Stimulated activated naive CD4-positive, alpha-beta T cell (primary cell): ENCODE data around the gene DIAPH3.

ENCODE experiments used
- DNase-seq, 6 experiments: peaks; one replicate each; lab custom pipeline; 2025; lab: John Stamatoyannopoulos, UW

Gene DIAPH3

GRCh38 chr13:59873856-59874255, 289.9 kb downstream of the DIAPH3 start:
- DNase-seq = no peak

- DNase-seq = no peak
These were observed 290.4 kb downstream of the DIAPH3 start for GRCh38 chr13:59873309-59873708.

DNA sequence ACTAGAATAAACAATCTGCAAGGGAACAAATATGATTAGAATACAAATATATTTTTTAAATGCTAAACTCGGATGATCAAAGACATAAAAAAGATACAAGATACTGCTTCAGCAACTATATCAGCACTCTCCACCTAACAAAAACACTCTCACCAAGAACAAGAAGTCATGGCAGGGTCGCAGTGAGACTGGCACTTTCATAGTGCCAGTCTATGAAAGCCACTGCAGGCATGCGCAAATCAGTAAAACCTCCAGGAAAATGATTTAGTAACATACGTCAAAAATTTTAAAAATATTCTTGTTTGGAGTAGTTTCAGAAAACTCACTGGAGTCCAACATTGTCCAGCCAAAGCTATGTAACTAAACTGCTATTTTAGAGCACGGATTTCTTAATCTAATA, 295.9 kb downstream of the DIAPH3 start:
- no peak for DNase-seq

DNA sequence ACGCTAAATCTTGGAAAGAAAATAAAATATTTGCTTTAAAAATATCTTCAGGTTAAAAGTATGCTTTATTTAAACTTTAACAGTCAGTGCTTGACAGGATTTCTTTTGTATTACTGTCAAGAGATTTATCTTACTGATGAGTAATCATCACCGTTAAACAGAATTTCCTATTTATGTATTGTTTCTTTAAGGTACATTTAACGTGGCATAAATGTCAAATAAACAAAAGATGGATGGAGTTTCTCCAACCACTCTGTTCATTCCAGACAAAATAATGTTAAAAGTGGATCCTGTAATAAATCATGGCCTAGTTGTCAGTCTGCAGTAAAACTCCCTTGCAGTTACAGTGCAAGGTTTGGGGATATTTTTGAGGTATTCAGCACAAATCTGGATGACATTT, 298.3 kb downstream of the DIAPH3 start:
- DNase-seq = no peak

GRCh38 chr13:59863621-59864020, 300.1 kb downstream of the DIAPH3 start:
- DNase-seq = no peak

DNA sequence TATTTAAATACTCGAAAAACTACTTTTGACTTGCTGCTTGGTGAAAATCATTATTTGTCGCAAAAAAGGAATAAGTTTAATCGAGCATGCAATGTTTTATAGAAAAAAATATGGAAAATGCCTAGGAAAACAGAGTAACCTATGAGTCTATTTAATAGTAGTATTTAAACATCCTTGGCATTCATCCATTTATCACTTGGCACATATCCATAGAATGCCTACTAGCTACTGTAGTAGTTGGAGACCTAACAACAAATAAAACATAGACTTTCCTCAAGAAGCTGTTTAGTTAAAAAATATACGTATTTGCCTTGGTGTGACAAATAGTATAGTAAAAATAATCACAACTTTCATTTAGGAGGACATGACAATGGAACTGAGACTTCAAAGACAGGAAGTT, 302.1 kb downstream of the DIAPH3 start:
- no peak for DNase-seq

- no peak for DNase-seq
These were observed 307.4 kb downstream of the DIAPH3 start for GRCh38 chr13:59856281-59856810.

DNA sequence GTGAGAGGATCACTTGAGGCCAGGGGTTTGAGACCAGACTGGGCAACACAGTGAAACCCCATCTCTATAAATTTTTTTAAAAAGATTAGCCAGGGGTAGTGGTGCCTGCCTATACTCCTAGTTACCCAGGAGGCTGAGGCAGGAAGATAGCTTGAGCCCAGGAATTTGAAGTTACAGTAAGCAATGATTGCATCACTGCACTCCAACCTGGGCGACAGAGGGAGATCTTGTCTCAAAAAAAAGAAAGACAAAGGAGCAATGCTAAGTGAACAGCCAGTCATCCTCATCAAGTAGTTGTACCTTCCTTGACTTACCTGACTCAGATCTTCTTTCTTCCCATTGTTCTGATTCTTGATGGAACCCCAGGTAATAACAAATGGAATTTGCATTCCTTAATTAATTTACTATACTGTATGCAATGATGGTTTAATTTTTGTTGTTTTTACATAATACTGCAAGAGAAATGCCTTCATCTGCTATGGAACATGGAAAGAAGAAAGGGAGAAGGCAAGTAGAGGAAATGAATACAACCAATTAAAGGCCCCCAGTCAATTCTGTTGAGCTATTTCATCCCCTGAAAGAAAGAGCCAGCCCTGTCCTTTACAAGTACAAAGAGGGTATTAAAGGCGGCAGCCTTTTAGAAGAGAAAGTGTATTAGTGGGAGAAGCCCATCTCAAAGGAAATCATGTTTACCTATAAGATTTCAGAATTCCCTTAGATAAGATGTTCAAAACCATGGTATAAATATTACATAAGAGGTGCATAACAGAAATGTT, 316.7 kb downstream of the DIAPH3 start:
- DNase-seq = no peak

DNA sequence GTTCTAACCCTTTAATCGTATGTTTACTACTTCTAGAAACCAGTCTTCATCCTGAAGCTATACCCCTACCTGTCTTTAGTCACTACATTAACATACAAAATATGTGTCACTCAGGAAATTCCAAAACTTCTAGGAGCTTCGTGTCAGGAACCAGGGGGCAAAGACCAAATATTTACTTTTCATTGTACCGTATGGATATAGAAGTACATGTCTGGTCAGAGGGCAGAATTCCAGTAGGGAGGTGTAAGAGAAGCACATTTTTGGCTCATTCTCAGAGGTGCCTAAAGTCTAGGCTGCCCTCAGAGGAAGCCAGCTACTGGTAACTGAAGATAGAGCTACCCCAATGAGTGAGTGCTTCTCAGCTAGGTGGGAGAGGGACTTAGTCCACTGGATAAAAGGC, 320.7 kb downstream of the DIAPH3 start:
- no peak for DNase-seq

DNA sequence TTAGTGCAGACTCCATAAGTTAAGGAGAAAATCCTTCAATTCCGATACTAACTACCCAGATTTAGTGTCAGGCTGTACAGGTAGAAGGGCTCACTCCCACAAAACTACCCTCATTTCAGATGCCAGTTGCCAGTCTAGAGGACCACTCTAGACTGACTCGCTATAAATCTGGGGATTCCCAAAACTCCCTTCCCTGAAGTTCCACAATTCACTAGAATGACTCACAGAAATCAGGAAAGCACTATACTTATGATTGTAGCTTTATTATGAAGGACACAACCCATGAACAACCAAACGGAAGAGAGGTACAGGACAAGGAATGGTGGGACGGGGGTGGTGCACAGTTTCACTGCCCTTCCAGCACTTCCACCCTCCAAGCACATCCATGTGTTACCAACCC, 321.2 kb downstream of the DIAPH3 start:
- no peak for DNase-seq

DNA sequence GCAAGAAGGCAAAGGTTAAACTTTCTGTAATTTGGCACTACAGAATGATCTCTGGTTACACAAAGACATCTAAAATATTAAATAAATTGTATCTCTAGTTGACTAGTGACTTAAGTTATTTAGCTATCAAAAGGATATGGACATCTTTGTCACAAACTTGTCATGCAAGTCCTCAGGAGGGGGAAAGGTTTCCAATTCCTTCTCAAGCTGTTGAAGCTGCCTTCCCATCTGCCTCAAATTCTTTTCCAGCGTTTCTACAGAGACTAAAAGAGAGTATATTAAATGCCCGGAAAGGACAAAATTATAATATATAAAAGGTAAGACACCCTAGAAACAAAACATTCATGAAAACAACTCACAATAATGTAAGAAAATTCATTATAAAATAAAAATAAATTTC, 324.5 kb downstream of the DIAPH3 start:
- no peak for DNase-seq

DNA sequence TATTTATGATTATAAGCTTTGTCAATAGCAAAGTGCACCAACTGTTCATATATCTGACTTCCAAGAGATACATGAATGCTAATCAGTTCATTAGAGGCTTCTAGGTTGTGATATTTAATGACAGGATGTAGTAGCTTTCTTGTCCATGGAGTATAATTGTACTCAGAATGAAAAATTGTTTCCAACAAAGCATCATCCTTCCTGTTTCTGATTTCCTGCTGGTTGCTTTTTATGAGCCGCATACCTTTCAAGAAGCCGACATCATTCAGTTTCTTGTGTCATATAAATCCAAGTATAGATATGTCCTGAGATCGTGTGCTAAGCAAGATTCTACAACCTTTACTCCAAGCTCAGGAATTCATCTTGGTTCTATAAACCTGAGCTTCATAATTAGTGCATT, 326.6 kb downstream of the DIAPH3 start:
- no peak for DNase-seq

GRCh38 chr13:59835569-59835968, 328.2 kb downstream of the DIAPH3 start:
- no peak for DNase-seq

GRCh38 chr13:59834801-59835200, 328.9 kb downstream of the DIAPH3 start:
- DNase-seq = no peak

DNA sequence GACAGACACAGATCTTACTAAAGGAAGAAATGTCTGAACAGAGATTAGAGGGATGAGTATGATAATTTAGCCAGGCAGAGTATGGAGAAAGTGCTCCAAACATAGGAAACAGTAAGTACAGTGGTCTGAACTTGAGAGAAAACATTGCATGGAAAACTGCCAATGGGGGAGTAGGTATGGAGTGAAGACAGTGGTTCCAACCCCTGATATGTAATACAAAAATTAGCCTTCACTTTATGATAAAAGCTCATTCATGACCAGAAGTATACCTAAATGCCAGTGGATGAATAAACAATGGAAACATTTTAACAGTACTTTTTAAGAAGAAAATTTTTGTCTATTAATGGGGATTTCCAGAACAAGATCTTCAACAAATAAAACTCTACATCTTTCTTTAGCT, 334.0 kb downstream of the DIAPH3 start:
- no peak for DNase-seq

DNA sequence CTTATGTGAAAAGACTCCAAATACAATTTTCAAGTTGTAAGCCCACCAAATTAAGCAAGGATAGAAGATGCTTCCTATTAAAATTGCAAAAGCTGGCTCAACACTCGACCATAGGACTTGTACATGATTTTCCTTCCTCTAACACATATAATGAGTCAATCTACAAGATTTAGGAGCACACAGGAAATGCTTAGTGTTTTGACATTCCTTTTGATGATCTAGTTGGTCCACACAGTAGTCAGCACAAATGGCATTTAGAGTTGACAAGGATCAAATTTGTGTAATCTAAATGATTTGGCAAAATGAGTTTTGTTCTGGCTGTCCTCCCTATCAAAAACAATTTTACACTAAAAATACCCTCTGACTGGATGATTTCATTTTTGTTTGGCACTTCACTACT, 340.2 kb downstream of the DIAPH3 start:
- no peak for DNase-seq

DNA sequence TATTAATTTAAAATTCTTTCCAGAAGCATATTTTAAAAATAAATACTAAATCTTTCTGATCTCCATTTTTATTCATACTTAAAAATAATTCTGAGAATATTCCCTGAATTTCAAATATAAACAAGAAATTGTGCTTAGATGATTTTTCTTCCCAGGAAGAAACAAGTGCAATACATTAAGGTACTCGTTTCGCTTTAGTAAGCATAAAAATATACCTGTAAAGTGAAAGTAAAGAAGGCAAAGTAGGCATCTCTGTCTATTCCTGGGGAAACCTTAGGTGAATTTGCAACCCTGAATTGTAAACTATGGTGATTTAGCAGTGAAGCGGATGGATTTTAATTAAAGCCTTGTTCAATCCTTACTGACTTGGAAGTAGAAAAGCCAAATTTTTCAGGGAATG, 354.2 kb downstream of the DIAPH3 start:
- no peak for DNase-seq

GRCh38 chr13:59806801-59807200, 356.9 kb downstream of the DIAPH3 start:
- DNase-seq = no peak

DNA sequence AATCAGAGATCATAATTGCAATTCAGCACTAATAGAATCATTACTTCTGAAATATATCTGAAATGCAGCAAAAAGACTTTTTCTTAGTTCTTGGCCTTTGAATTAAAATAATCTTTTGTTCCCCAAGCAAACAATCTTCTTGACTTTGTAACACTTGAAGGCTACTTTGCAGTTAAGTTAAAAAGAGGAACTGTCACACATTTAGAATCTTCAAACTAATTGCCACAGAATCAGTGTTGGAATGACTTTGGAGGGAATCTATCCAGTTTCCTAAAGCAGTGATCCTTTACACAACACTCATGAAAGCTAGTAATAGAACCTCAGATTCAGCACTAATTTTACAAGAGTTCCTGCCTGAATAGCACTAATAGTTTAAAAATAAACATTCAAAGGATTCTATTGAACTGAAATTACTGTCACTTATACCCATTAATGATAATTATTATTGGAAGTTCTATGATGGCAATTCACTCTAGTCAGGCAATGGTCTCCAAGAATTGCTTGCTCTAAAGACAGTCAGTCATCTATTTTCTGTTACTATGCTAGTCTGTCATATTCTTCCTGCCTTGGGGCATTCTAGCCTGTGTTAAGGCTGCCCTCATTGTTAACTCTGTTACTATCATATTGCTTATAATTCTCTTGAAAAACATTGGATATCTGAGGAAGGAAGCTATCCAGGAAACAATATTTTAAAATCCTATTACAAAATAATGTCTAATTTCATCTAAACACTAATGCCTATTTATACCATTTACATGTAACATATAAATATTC, 362.4 kb downstream of the DIAPH3 start:
- DNase-seq = no peak

DNA sequence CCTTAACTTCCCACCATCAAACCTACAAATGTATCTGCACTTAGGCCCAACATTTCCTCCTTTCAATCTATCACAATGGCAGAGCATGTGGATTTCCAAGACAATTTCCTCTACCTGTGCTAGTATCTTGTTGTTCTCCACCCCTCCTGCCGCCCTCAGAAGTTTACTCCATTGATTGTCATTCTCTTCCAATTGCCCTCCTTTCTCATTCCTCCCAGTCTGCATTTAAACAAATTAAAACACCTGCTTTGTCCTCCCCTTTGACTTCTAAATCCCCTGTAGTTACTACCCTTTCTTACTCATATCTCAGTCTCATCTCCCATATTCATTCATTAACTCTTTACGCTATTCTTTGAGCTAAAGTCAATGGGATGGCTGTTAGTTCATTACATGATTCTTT, 370.6 kb downstream of the DIAPH3 start:
- no peak for DNase-seq

GRCh38 chr13:59790626-59791025, 373.1 kb downstream of the DIAPH3 start:
- DNase-seq = no peak

GRCh38 chr13:59789558-59789957, 374.2 kb downstream of the DIAPH3 start:
- DNase-seq = no peak

DNA sequence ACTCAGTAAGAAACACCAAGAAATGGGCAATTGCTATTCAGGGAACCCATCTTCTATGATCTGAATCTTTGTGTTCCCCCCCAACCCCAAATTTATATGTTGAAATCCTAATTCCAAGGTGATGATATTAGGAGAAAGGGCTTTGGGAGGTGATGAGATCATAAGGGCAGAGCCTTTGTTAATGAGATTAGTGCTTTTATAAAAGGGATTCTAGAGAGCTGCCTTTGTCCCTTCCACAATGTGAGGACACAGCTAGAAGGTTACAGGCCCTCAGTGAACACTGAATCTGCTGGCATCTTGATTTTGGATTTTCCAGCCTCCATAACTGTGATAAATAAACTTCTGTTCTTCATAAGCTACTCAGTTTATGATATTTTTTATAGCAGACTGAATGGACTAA, 376.0 kb downstream of the DIAPH3 start:
- no peak for DNase-seq
